Vagina (tissue), 2 donors: Measurements from ENCODE around the gene SPTBN4.

Experiments used
- POLR2A ChIP-seq, 2 donors: fragments of 450-650 bp; IDR thresholded peaks; one replicate each; pipeline ENCODE4 v1.6.1; 2017; ENCODE audit warnings: antibody characterized with exemption in 2 of 2, mild to moderate bottlenecking in 2 of 2, moderate library complexity in 2 of 2
- POLR2AphosphoS5 ChIP-seq, 2 donors: sonication (generic); formaldehyde crosslinking; IDR thresholded peaks; one replicate each; pipeline ENCODE4 v1.9.0; 2017; ENCODE audit warnings: antibody characterized with exemption in 2 of 2, mild to moderate bottlenecking in 2 of 2, low read depth in 1 of 2; ENCODE audit not compliant: insufficient read depth in 1 of 2
- TF ChIP-seq, protein P1 (sequence below), 3 experiments: fragments of 450-650 bp in 2 of 3; fragments of 200-600 bp in 1 of 3; sonication (generic) in 1 of 3; IDR thresholded peaks; one replicate each; pipeline ENCODE4 v1.5.1; 2017 to 2019; ENCODE audit warnings: antibody characterized with exemption in 3 of 3, mild to moderate bottlenecking in 2 of 3, moderate library complexity in 2 of 3

DNA sequence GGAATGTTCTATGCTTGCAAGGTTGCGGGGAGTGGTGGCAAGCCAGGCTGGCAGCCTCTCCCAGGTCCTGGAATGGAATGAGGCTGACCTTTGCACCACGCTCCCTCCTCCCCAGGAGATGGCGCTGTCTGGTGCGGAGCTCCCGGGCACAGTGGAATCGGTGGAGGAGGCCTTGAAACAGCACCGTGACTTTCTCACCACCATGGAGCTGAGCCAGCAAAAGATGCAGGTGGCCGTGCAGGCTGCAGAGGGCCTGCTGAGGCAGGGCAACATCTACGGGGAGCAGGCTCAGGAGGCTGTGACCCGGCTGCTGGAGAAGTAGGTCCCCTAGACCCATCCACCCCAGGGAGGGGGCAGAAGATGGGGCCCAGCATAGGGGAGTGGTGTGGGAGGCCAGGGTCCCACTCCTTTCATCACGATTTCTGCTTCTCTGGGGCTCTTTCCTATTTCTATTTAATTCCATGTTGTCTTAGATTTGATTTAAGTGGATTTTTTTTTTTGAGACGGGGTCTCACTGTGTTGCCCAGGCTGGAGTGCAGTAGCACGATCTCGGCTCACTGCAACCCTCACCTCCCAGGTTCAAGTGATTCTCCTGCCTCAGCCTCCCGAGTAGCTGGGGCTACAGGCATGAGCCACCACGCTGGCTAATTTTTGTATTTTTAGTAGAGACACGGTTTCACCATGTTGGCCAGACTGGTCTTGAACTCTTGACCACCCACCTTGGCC, 56.7 kb downstream of the SPTBN4 start:
- TF ChIP-seq POLR2AphosphoS5 (IDR thresholded peaks at IDR 0.05; ENCODE audit: insufficient read depth in 1 of 2, low read depth in 1 of 2) (no peak), POLR2A (IDR thresholded peaks at IDR 0.05) (no peak)
- TF ChIP-seq, protein P1, sequence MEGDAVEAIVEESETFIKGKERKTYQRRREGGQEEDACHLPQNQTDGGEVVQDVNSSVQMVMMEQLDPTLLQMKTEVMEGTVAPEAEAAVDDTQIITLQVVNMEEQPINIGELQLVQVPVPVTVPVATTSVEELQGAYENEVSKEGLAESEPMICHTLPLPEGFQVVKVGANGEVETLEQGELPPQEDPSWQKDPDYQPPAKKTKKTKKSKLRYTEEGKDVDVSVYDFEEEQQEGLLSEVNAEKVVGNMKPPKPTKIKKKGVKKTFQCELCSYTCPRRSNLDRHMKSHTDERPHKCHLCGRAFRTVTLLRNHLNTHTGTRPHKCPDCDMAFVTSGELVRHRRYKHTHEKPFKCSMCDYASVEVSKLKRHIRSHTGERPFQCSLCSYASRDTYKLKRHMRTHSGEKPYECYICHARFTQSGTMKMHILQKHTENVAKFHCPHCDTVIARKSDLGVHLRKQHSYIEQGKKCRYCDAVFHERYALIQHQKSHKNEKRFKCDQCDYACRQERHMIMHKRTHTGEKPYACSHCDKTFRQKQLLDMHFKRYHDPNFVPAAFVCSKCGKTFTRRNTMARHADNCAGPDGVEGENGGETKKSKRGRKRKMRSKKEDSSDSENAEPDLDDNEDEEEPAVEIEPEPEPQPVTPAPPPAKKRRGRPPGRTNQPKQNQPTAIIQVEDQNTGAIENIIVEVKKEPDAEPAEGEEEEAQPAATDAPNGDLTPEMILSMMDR (IDR thresholded peaks at IDR 0.05), result peak in 1 of 3 experiments; percentile 17
